ENCODE measurements around the gene HCFC2.
"Not testable (repeated sequence)": the region's sequence is repeated elsewhere in the genome, so short reads cannot be mapped to it uniquely, and the experiment has no call there.

Gene HCFC2

DNA sequence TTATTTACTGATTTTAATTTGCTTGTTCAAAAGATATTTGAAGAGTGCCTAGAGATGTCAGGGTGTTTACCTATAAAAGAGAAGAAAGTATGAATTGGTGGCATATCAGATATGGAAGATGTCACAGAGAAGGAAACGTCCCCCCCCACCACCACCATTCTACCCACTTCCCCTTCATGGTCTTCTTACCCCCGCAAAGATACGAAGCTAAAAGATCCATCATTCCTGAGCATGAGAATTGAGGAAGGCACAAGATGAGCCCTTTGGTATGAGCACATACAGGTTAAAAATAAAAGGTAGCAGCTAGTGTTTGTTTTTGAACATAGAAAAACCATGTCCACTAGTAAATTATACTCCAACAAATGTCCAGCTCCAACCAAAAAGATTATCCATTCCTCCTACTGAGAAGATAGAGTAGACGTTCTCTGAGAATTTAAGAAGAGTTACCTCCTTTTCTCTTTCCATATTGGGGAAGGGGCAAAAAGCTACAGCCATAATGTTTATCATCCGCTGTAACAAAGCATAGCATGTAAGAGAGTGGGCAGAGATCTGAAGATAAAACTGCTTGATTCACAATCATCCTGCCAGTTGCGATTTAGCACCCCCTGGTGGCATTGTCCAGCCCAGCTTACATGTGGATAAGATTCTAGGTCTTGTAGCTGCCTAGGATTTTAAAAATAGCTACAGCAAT lies 44.6 kb downstream of the HCFC2 start:
- Histone ChIP-seq H3K4me2 (ENCODE audit: insufficient read depth, low read length) (no peak overlapping the region), H3K9ac (ENCODE audit: low read depth, low read length) (no peak overlapping the region), H3K4me3 (ENCODE audit: low read depth in 1 of 2, low read length in 2 of 2) (no peak overlapping the region), H3K36me3 (ENCODE audit: insufficient read depth, low read length) (no peaks in the 10 kb centered on the region; the same call in 1 of the 2 replicates), H2AFZ (ENCODE audit: low read depth, low read length) (no peak overlapping the region), H3K4me1 (ENCODE audit: insufficient read depth, low read length) (peaks cover 5% of the 10 kb centered on the region; the same call in 1 of the 2 replicates), H3K27ac (ENCODE audit: low read length) (no peak overlapping the region), H3K79me2 (ENCODE audit: insufficient read depth, low read length) (no peaks in the 10 kb centered on the region), H4K20me1 (ENCODE audit: insufficient read depth, low read length) (no peaks in the 10 kb centered on the region), H3K27me3 (ENCODE audit: insufficient read depth, low read length, poor library complexity) (no peaks in the 10 kb centered on the region), H3K9me3 (ENCODE audit: insufficient read depth, low read length, severe bottlenecking) (no peaks in the 10 kb centered on the region)
- DNase-seq (peak; percentile 87), ATAC-seq (ENCODE audit: insufficient read depth, low read depth) (peak; percentile 100)
- TF ChIP-seq, protein P1, sequence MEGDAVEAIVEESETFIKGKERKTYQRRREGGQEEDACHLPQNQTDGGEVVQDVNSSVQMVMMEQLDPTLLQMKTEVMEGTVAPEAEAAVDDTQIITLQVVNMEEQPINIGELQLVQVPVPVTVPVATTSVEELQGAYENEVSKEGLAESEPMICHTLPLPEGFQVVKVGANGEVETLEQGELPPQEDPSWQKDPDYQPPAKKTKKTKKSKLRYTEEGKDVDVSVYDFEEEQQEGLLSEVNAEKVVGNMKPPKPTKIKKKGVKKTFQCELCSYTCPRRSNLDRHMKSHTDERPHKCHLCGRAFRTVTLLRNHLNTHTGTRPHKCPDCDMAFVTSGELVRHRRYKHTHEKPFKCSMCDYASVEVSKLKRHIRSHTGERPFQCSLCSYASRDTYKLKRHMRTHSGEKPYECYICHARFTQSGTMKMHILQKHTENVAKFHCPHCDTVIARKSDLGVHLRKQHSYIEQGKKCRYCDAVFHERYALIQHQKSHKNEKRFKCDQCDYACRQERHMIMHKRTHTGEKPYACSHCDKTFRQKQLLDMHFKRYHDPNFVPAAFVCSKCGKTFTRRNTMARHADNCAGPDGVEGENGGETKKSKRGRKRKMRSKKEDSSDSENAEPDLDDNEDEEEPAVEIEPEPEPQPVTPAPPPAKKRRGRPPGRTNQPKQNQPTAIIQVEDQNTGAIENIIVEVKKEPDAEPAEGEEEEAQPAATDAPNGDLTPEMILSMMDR (IDR thresholded peaks at IDR 0.05; ENCODE audit: borderline replicate concordance, extremely low read depth, low read length, poor library complexity, severe bottlenecking), result peak; percentile 98
- no peak for TF ChIP-seq EZH2 (IDR thresholded peaks at IDR 0.05; ENCODE audit: borderline replicate concordance, low read depth, low read length, severe bottlenecking)

DNA sequence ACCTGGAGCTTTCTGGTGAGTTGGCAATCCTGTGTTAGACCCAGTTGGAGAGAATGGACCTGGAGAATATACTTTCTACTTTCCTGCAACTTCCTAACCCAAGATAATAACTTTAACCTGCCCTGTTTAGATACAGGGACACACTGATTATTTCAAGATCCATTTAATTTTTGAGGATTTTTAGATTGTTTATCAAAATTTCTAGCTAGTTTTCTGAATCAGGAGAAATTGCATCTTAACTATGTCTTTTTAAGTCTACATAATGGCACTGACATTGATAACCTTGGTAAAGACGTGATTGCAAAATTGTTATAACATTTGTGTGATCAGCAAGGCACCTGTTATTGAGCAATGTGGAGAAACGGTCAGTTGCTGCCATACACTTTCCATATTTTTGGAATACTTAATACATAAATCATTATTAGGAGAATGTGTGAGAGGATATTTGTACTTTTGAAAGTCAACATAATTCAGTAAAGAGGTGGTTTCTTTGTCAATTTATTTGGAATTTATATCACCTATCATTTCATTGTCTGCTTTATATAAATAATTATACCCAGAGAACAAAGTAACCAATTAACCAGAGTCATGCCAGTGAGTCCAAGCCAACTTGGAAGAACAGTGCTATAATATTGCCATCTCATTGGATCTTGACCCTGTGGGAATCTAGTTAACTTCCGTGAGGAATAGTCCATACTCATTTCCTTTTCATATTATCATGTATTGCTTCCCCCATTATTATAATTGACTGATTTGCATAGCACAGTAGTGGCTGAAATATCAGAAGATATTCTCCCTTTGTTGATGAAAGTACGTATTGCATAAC lies 45.3 kb downstream of the HCFC2 start:
- no peak for DNase-seq
- Histone ChIP-seq H4K20me1 (ENCODE audit: insufficient read depth, low read length) (no peaks in the 10 kb centered on the region), H2AFZ (ENCODE audit: low read depth, low read length) (no peak overlapping the region), H3K27me3 (ENCODE audit: insufficient read depth, low read length, poor library complexity) (no peaks in the 10 kb centered on the region), H3K27ac (ENCODE audit: low read length) (no peak overlapping the region), H3K9me3 (ENCODE audit: insufficient read depth, low read length, severe bottlenecking) (no peaks in the 10 kb centered on the region), H3K79me2 (ENCODE audit: insufficient read depth, low read length) (no peaks in the 10 kb centered on the region), H3K4me3 (ENCODE audit: low read depth in 1 of 2, low read length in 2 of 2) (no peak overlapping the region), H3K4me1 (ENCODE audit: insufficient read depth, low read length) (peaks cover 5% of the 10 kb centered on the region; the same call in 1 of the 2 replicates), H3K9ac (ENCODE audit: low read depth, low read length) (no peak overlapping the region), H3K36me3 (ENCODE audit: insufficient read depth, low read length) (no peaks in the 10 kb centered on the region; the same call in 1 of the 2 replicates), H3K4me2 (ENCODE audit: insufficient read depth, low read length) (no peak overlapping the region)
- TF ChIP-seq EZH2 (IDR thresholded peaks at IDR 0.05; ENCODE audit: borderline replicate concordance, low read depth, low read length, severe bottlenecking), result no peak
- TF ChIP-seq, protein P1 (IDR thresholded peaks at IDR 0.05; ENCODE audit: borderline replicate concordance, extremely low read depth, low read length, poor library complexity, severe bottlenecking), result no peak
- ATAC-seq (ENCODE audit: insufficient read depth, low read depth), result no peak

DNA sequence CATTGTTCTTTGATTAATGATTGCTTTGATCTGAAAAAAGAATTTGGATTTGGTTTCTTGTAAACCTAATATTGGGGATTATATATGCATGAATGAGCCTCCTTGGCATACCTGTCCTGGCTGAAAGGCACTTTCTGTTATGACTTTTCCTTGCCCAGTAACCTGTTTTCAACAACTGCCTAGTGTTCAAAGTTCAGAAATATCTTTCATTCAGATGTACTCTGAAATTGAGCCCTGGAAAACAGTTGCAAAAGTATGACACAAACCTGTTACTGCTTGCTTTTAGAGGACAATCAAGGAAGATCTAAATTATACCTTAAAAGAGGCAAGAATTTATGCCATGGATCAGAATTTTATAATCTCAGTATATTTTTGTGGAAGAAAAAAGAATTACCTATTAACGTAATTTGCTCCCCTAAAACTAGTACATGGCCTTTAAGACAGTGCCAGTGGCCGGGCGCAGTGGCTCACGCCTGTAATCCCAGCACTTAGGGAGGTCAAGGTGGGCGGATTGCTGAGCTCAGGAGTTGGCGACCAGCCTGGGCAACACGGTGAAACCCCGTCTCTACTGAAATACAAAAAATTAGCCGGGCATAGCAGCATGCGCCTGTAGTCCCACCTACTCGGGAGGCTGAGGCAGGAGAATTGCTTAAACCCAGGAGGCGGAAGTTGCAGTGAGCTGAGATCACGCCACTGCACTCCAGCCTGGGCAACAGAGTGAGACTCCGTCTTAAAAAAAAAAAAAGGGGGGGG lies 50.7 kb downstream of the HCFC2 start:
- not testable (repeated sequence) for H3K27me3 ChIP-seq (ENCODE audit: insufficient read depth, low read length, poor library complexity); H3K4me2 ChIP-seq (ENCODE audit: insufficient read depth, low read length); H3K27ac ChIP-seq (ENCODE audit: low read length); H3K9me3 ChIP-seq (ENCODE audit: insufficient read depth, low read length, severe bottlenecking); H3K4me3 ChIP-seq (ENCODE audit: low read depth in 1 of 2, low read length in 2 of 2); ATAC-seq (ENCODE audit: insufficient read depth, low read depth); DNase-seq; H4K20me1 ChIP-seq (ENCODE audit: insufficient read depth, low read length); H3K9ac ChIP-seq (ENCODE audit: low read depth, low read length); H2AFZ ChIP-seq (ENCODE audit: low read depth, low read length); H3K4me1 ChIP-seq (ENCODE audit: insufficient read depth, low read length); H3K79me2 ChIP-seq (ENCODE audit: insufficient read depth, low read length)
- H3K36me3 ChIP-seq (ENCODE audit: insufficient read depth, low read length), result peaks cover 37% of the 10 kb centered on the region; the same call in 1 of the 2 replicates
